ENCODE measurements around the gene GSDME.
"Not testable (repeated sequence)": the region's sequence is repeated elsewhere in the genome, so short reads cannot be mapped to it uniquely, and the experiment has no call there.

The GSDME gene

GRCh38 chr7:24740871-24741270 is 16.4 kb downstream of the GSDME start:
- no peak for DNase-seq

- DNase-seq = no peak
Measured at GRCh38 chr7:24739306-24739705, 18.0 kb downstream of the GSDME start.

- no peak for DNase-seq
Measured at GRCh38 chr7:24738577-24738976, 18.7 kb downstream of the GSDME start.

- no peak for DNase-seq
Measured at GRCh38 chr7:24737281-24737680, 20.0 kb downstream of the GSDME start.

- not testable (repeated sequence) for DNase-seq
Measured at GRCh38 chr7:24735594-24735993, 21.7 kb downstream of the GSDME start.

DNA sequence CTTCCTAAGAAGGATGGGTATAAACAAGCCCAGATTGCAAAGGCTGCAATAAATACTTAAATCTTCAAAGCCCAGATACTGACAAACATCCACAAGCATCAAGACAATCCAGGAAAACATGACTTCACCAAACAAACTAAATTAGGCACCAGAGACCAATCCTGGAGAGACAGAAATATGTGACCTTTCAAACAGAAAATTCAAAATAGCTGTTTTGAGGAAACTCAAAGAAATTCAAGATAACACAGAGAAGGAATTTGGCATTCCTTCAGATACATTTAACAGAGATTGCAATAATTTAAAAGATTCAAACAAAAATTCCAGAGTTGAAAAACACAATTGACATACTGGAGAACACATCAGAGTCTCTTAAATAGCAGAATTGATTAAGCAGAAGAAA is 23.0 kb downstream of the GSDME start:
- DNase-seq = no peak

- DNase-seq = no peak
Measured at GRCh38 chr7:24733414-24734060, 23.7 kb downstream of the GSDME start.

DNA sequence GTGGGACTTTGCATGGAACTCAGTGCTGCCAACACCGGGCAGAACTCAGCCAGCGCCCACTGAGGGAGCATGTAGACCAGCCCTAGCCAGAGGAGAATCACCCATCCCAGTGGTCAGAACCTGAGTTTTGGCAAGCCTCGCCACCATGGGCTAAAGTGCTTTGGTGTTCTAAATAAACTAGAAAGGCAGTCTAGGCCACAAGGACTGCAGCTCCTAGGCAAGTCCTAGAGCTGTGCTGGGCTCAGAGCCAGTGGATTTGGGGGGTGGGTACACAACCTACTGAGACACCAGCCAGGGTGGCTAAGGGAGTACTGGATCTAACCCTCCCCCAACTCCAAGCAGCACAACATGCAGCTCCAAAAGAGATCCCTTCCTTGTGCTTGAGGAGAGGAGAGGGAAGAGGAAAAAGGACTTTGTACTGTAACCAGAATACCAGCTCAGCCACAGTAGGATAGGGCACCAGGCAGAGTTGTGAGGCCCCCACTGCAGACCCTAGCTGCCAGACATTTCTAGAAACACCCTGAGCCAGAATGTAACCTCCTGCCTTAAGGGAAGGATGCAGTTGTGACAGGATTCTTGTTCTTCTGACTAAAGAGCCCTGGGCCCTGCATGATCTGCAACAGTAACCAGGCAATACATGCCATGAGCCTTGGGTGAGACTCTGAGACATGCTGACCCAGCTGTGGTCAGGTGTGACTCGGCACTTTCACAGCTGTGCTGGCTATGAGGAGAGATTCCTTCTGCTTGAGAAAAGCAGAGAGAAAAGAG is 24.4 kb downstream of the GSDME start:
- no peak for DNase-seq

- DNase-seq = no peak
Measured at GRCh38 chr7:24731313-24731712, 26.0 kb downstream of the GSDME start.

DNA sequence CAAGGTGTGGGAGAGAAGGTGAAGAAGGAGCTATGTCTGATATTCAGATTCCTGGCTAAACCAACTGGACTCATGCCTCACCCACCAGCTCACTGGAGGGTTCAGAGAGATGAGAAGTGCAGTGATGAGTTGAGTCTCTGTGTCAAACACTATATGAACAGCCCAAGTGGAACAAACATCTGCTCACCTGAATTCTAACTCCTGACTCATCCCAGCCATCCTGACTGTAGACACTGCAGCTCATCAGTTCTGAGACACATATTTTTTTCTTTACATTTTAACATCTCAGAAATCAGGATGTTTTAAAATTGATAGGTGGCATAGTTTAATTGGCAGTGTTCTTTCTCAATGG is 27.3 kb downstream of the GSDME start:
- DNase-seq = no peak

DNA sequence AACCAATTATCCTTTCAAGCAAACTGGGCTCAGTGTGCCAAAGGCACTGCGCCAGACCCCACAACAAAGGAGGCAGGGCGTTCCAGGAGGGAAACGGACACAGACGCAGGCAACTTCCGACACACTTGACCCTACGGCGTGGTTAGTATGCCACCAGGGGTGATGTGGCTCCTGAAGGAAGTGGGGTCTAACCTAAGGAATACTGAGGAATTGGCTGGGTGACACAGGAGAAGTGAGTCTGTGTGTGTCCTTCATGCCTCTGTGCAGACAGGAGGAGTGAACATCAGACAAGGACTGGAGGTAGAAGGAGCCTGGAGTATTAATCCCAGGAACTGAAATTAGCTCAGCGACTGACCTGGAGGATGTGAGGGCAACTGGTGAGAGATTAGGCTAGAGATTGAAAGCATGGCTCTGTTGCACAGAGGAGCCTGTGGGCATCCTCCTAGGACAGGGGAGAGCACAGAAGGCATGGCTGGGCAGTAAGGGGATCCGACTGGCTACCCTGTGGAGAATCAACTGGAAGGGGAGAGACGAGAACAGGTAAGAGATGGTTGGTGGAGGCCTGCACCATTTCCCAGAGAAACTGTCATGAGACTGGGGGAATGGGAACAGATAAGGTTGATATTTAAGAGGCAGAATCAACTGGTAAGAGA is 27.8 kb downstream of the GSDME start:
- DNase-seq = no peak

DNA sequence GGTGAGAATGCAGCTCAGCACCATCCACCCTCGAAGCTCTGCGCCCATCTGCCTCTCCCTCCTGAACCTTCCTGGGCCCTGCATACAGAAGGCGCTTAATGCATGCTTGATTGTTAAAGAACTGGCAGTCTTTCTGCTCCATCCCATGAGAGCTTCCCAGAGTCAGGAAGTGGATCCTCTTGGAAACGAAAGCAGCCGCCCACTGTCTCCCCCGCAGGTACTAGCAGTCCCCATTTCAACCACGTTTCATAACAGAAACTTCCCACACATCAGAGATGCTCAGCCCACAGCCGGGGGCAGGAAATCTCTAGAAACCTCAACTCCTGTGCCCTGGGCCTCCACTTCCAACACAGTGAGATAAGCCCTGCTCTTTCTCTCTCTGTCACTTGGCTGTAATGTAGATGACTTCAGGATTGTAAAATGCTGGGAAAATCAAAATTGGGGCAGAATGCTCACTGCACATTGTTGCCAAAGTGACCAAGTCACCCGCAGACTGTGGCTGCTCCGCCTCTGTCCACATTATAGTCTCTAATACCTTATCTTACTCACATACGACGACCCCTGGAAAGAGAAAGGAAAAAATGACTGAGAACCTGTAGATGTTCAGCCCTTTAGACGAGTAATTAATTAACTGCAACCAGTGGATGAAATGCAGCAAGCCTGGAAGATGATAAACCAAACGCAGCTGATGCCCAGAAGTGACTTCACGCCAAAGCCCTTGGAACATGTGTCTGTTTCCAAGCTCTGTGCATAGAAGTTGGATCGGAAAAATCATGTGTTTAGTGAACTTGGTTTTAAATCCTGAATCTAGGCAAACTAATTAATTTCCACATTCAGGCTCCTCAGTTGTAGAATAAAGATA is 28.5 kb downstream of the GSDME start:
- no peak for DNase-seq

DNA sequence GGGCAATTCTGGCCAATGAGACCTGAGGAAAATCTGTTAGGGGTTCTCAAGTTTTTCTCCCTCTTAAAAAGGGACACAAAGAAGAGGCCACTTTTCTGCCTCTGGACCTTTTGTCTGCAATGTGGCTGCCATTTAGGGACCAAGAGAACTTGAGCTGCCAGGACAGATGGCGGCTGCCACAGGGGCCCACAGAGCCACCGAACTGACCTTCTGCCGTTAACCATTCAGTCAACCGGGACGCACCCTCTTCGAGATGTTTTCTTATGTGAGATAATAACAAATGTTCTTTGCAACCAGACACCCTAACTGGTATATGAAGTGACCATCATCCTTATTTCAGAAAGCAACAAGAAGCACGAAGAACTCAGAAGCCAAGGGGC is 29.2 kb downstream of the GSDME start:
- no peak for DNase-seq

GRCh38 chr7:24727154-24728120 is 29.8 kb downstream of the GSDME start:
- no peak for DNase-seq

DNA sequence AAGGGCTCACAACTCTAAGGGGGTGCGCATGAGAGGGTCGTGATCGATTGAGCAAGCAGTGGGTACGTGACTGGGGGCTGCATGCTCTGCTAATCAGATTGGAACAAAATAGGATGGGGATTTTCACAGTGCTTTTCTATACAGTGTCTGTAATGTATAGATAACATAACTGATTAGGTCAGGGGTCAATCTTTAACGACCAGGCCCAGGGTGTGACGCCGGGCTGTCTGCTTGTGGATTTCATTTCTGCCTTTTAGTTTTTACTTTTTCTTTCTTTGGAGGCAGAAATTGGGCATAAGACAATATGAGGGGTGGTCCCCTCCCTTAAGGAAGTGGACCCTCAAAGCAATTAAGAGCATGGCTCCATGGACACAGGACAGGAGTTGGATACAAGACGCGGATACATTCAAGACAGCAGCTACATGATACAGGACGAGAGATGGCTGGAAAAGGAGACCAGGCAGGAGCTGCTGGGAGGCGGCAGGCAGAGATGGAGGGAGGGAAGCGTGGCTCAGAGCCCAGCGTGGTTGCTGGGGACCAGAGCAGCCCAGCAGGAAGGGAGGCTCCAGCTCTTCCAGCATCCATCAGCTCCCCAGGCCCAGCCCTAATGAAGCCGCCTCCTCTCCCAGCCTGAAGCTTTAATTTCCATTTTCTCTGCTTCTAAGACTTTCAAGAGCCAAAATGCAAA is 31.6 kb downstream of the GSDME start:
- no peak for DNase-seq

- DNase-seq = no peak
Measured at GRCh38 chr7:24724451-24725190, 32.6 kb downstream of the GSDME start.

DNA sequence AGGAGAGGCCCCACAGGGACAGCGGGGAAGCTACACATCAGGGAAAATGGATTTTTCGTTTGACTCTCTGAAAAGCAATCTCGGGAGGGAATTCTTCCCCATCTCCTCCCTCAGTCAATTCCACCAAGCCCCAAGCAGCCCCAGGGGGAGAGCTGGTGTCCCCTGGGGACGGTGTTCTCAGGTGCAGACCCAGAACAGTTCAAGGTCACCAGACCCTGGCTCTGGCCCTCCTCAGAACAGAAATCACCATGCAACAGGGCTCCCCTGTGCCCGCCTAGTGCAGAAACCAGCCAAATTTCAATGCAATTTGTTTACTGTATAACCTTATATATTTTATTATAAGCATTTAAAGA is 34.1 kb downstream of the GSDME start:
- no peak for DNase-seq

DNA sequence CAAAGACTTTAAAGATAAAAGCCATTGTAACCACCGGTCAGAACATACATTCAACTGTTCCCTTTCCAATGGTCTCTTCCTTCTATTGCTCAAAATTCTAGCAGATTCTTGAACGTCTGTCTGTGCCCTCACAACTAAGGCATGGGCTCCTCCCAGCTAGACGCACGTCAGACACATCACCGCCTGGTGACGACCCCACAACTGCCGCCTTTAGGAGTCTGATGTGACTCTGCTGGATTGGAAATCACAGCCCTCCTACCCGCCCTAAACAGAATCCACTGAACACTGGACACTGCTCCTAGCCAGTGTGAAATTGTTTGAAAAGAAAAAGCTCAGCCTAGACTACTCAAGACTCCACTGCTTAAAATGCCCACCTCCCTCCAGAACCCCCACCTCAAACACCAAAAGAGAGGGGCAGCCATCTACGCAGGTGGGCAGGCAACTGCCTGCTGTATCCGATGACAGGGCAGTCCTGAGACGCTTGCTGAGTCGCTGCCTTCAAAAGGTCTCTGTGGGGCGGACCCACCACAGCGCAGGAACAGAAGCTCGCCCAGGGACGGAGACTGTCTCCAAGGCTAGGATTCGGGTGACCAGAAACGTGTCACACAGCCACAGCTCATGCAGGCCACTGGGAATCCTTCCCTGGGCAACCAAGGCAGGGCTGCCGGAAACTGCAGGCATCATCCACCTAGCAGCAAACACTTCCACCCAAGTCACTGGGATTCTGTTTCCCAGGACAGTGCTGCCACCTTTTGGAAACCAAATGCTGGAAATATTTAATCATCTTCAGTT is 34.7 kb downstream of the GSDME start:
- DNase-seq = no peak

DNA sequence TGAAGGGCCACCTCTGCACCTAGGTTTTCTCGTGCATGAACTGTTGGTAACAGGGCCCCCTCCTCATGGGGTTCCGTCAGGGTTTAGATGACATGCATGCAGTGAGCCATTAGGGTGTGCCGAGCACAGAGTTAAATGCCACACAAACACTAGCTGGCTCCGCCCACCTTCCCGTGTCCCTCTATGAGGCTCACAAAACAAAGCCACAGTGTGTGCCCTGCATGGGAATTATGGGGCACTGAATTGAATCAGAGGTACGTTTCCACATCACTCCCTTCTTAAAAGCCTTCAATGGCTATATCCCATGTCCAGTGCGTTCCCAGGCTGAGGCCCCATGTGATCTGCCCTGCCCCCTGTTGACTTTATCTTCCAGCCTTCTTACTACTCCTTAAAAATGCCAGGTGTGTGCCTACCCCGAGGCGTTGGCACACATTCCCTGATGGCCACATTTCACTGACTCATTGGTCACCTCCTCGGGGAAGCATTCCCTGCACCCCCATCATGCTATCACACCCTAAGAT is 35.7 kb downstream of the GSDME start:
- DNase-seq = no peak

DNA sequence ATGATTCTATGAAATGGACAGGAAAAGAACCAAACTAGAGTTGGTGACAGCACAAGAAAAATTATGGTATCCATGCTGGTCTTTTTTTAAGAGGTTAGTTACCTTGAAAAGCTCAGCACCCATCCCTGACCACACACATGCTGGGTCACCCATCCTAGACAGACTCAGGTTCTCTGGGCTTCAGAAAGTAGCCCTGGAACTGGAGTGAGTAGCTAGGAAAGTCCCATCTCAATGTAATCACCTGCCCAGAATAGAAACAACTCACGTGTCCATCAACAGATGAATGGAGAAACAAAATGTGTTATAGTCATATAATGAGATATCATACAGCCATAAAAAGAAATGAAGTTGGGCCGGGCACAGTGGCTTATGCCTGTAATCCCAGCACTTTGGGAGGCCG is 37.0 kb downstream of the GSDME start:
- DNase-seq = no peak

All from cortex of kidney (tissue), 1 donor.